GM12878 (cell line): Measurements from ENCODE around the gene SHISAL2B. TPM values are rescaled to one million over a fixed set of nuclear protein-coding genes. Genes with fewer than 3 reads are reported as not detected.

Source experiments
- ATAC-seq: fragments of 200-7000 bp; cut with Tn5 transposase; 3 replicates; pipeline ENCODE4 v1.9.1; 2020; ENCODE audit warnings: mild to moderate bottlenecking, moderate library complexity
- BruUV-seq: library from RNA; stranded (reverse); fragments of 400-500 nt; replicated peaks from 2 replicates; lab custom pipeline; 2021; lab: Mats Ljungman, UMichigan
- CTCF ChIA-PET: fragments of 300-600 bp; sonication (Branson Sonifier 250); formaldehyde crosslinking; extraction: SDS; loops from one replicate; lab custom pipeline; 2021; ENCODE audit warnings: inconsistent platforms; lab: Yijun Ruan, JAX
- POLR2A ChIA-PET: fragments of 350-600 bp; formaldehyde crosslinking; extraction: SDS; loops from one replicate; lab custom pipeline; 2021; ENCODE audit warnings: inconsistent platforms; lab: Charles Lee
- RAD21 ChIA-PET: fragments of 300-600 bp; sonication (Branson Sonifier 250); formaldehyde crosslinking; loops from one replicate; lab custom pipeline; 2023; ENCODE audit warnings: antibody characterized with exemption; ENCODE audit not compliant: unreplicated experiment; lab: Charles Lee
- SMC1A ChIA-PET: fragments of 300-600 bp; sonication (Branson Sonifier 250); formaldehyde crosslinking; loops from one replicate; lab custom pipeline; 2023; ENCODE audit not compliant: unreplicated experiment, uncharacterized antibody; lab: Charles Lee
- DNase-seq: peaks from one replicate; pipeline ENCODE4 v3.0.0-alpha.2; 2011; ENCODE audit warnings: low read depth, low spot score
- FAIRE-seq: peaks from 3 replicates; lab custom pipeline; 2011; peaks lifted over from hg19 to GRCh38; lab: Jason Lieb, UNC
- H2AFZ ChIP-seq: 2 replicates; pipeline ENCODE4 v1.6.0; 2011; ENCODE audit warnings: low read depth, low read length, control low read depth; ENCODE audit not compliant: control insufficient read depth
- H3K27ac ChIP-seq: 2 replicates; pipeline ENCODE4 v1.5.1; 2011; ENCODE audit warnings: control low read depth; ENCODE audit not compliant: control insufficient read depth, insufficient read depth
- H3K27me3 ChIP-seq, 2 experiments: replicated peaks in 1 of 2; 2 replicates each; pipeline versions ENCODE4 v1.6.0 to v1.6.1; 2011; ENCODE audit warnings: low read length in 1 of 2; ENCODE audit not compliant: control insufficient read depth in 2 of 2, insufficient read depth in 2 of 2
- H3K36me3 ChIP-seq, 2 experiments: 2 replicates each; pipeline ENCODE4 v1.5.1; 2011; ENCODE audit warnings: low read length in 1 of 2; ENCODE audit not compliant: control insufficient read depth in 2 of 2, insufficient read depth in 2 of 2
- H3K4me1 ChIP-seq: 2 replicates; pipeline ENCODE4 v1.6.1; 2011; ENCODE audit warnings: mild to moderate bottlenecking, low read length, moderate library complexity, mixed read lengths; ENCODE audit not compliant: control insufficient read depth, insufficient read depth
- H3K4me2 ChIP-seq: 2 replicates; pipeline ENCODE4 v1.6.0; 2011; ENCODE audit warnings: control low read depth; ENCODE audit not compliant: control insufficient read depth, insufficient read depth
- H3K4me3 ChIP-seq: fragments of 200-600 bp; sonication (generic); 2 replicates; pipeline ENCODE4 v1.5.1; 2016
- H3K79me2 ChIP-seq: 2 replicates; pipeline ENCODE4 v1.6.0; 2011; ENCODE audit warnings: low read length; ENCODE audit not compliant: control insufficient read depth, insufficient read depth
- H3K9ac ChIP-seq: 2 replicates; pipeline ENCODE4 v1.8.0; 2011; ENCODE audit warnings: low read length, control low read depth, mixed read lengths; ENCODE audit not compliant: control insufficient read depth, insufficient read depth
- H3K9me3 ChIP-seq: replicated peaks from 3 replicates; pipeline ENCODE4 v1.5.1; 2011; ENCODE audit warnings: mild to moderate bottlenecking, low read length; ENCODE audit not compliant: control insufficient read depth, insufficient read depth
- H4K20me1 ChIP-seq: 2 replicates; pipeline ENCODE4 v1.6.0; 2011; ENCODE audit not compliant: control insufficient read depth, insufficient read depth
- ETV6 ChIP-seq, 2 experiments: fragments of 450-650 bp in 1 of 2; IDR thresholded peaks in 1 of 2; conservative IDR thresholded peaks in 1 of 2; 2 replicates each; pipeline ENCODE4 v1.6.1; 2014; ENCODE audit warnings: antibody characterized with exemption in 1 of 2, borderline replicate concordance in 1 of 2, low read depth in 1 of 2, mild to moderate bottlenecking in 1 of 2, moderate library complexity in 1 of 2
- FOS ChIP-seq: IDR thresholded peaks from 3 replicates; pipeline ENCODE4 v1.6.1; 2011; ENCODE audit warnings: borderline replicate concordance; ENCODE audit not compliant: insufficient read length; ENCODE audit errors: extremely low read depth
- HDAC2 ChIP-seq: fragments of 200-600 bp; sonication (generic); IDR thresholded peaks from 2 replicates; pipeline ENCODE4 v1.6.1; 2017
- NR2C1 ChIP-seq: fragments of 450-650 bp; IDR thresholded peaks from 2 replicates; pipeline ENCODE4 v1.6.1; 2017; ENCODE audit warnings: antibody characterized with exemption, mild to moderate bottlenecking, moderate library complexity
- PML ChIP-seq: IDR thresholded peaks from 2 replicates; pipeline ENCODE4 v1.6.1; 2012; ENCODE audit warnings: low read length, inconsistent platforms
- RUNX3 ChIP-seq: IDR thresholded peaks from 2 replicates; pipeline ENCODE4 v1.6.1; 2012; ENCODE audit warnings: low read length, inconsistent platforms
- SMAD5 ChIP-seq: IDR thresholded peaks from 2 replicates; pipeline ENCODE4 v1.6.1; 2016; ENCODE audit warnings: antibody characterized with exemption, low read depth
- SMARCA5 ChIP-seq: fragments of 450-650 bp; IDR thresholded peaks from 2 replicates; pipeline ENCODE4 v1.6.1; 2017; ENCODE audit warnings: mild to moderate bottlenecking
- SP1 ChIP-seq: IDR thresholded peaks from one replicate; pipeline ENCODE4 v1.6.1; 2011; ENCODE audit warnings: low read depth, low read length
- STAT3 ChIP-seq: IDR thresholded peaks from 2 replicates; pipeline ENCODE4 v1.6.1; 2011; ENCODE audit warnings: low read depth, low read length, improper control_type of control experiment
- TCF7 ChIP-seq: IDR thresholded peaks from 2 replicates; pipeline ENCODE4 v1.6.1; 2014; ENCODE audit warnings: antibody characterized with exemption, borderline replicate concordance
- ZZZ3 ChIP-seq: IDR thresholded peaks from 2 replicates; pipeline ENCODE4 v1.6.1; 2011; ENCODE audit warnings: low read depth; ENCODE audit not compliant: control insufficient read depth, insufficient read length
- WGBS: methylation state at CpG from one replicate; pipeline ENCODE4 v1.1.6; 2016; ENCODE audit warnings: low lambda C conversion rate; ENCODE audit not compliant: insufficient replicate concordance, insufficient coverage; ENCODE audit errors: missing lambda C conversion rate; 5-methylcytosine and 5-hydroxymethylcytosine counted together
- in situ Hi-C: fragments of 300-500 bp; cut with MboI; formaldehyde crosslinking; loops from 9 replicates; pipeline ENCODE4 v1.14.3; 2018; ENCODE audit warnings: mixed read lengths
- intact Hi-C: fragments of 100-400 bp; cut with micrococcal nuclease; formaldehyde crosslinking; loops from one replicate; pipeline ENCODE4 v1.14.2; 2022; ENCODE audit not compliant: unreplicated experiment
- polyA plus RNA-seq, 11 experiments: library from polyadenylated mRNA; depleted of rRNA in 4 of 11; unstranded in 6 of 11; stranded (reverse) in 5 of 11; fragments of >200 nt; fragmentation: Nextera tagmentation in 4 of 11; fragmentation: Illumina TruSeq in 1 of 11; extraction: Ambion mirVana in 4 of 11; extraction: Trizol in 1 of 11; gene quantifications; 1 replicate in 1 of 11; 2 replicates in 10 of 11; pipeline versions ENCODE4 v1.2.1 to v1.2.3, GENCODE V29; 2011 to 2016; ENCODE audit warnings: inconsistent platforms in 2 of 11, missing spikeins in 2 of 11, low read depth in 1 of 11
- total RNA-seq, 4 experiments: library from RNA; depleted of rRNA in 3 of 4; stranded (reverse); fragments of >200 nt in 3 of 4; fragmentation: Illumina TruSeq in 1 of 4; extraction: Trizol in 1 of 4; gene quantifications; 2 replicates each; pipeline versions ENCODE4 v1.2.1 to v1.2.3, GENCODE V29; 2013 to 2021
- TF ChIP-seq, protein P1 (sequence below): fragments of 450-650 bp; conservative IDR thresholded peaks from 2 replicates; pipeline ENCODE4 v1.6.1; 2017; ENCODE audit warnings: mild to moderate bottlenecking, moderate library complexity
- TF ChIP-seq, protein P2 (sequence below): fragments of 450-650 bp; IDR thresholded peaks from 2 replicates; pipeline ENCODE4 v1.6.1; 2016; ENCODE audit warnings: mild to moderate bottlenecking
- TF ChIP-seq, protein P3 (sequence below): fragments of 450-650 bp; IDR thresholded peaks from 2 replicates; pipeline ENCODE4 v1.6.1; 2017; ENCODE audit warnings: low read depth, mild to moderate bottlenecking, moderate library complexity
- TF ChIP-seq, protein P4 (sequence below): fragments of 150-350 bp; IDR thresholded peaks from 2 replicates; pipeline ENCODE4 v1.6.1; 2014; ENCODE audit warnings: mild to moderate bottlenecking, low read depth, low read length
- TF ChIP-seq, protein P5 (sequence below): fragments of 450-650 bp; IDR thresholded peaks from 2 replicates; pipeline ENCODE4 v1.6.1; 2018; ENCODE audit warnings: borderline replicate concordance, mild to moderate bottlenecking; ENCODE audit not compliant: partially characterized antibody

SHISAL2B gene
- total and polyA plus RNA-seq, 10 of the 15 experiments (the other 5 are each of a cell fraction or from before 2014, with no cell fraction given) = not detected

DNA sequence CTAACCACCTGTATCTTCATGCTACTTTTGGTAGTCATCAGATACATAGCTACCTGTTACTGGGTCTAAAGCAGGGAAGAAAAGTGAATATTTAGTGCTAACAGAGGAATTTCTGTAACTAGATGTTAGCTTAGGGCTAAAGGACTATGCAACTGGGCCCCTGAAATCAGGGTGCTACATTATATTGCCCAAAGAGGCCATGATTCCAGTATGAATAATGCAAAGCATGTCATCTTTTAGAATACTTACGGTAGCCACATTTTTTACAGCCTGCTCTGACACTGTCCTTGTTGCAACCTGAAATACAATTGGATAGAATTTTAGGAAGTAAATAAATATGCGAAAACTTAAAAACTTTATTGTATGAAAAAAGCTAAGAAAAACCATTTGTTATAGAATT lies 63.8 kb downstream of the SHISAL2B start:
- SMC1A ChIA-PET = interaction anchor here (1.0 to 1.6 kb wide), 6 partner anchors 8 to 143 kb away, joined by 3 to 9 read pairs (median 4); partner anchors contain the start of genes CWC27 and SREK1IP1
- Histone ChIP-seq H3K36me3 (peaks cover 0 to 17% of the 10 kb centered on the region in 2 experiments; a peak in 3 of 4 replicates), H3K9ac (no peak overlapping the region), H3K4me1 (peaks cover 4% of the 10 kb centered on the region; the same call in 1 of the 2 replicates), H3K4me3 (no peak overlapping the region), H3K4me2 (no peak overlapping the region), H3K27me3 (no peaks in the 10 kb centered on the region), H2AFZ (no peak overlapping the region), H3K27ac (no peak overlapping the region), H4K20me1 (no peaks in the 10 kb centered on the region), H3K9me3 (no peaks in the 10 kb centered on the region; the same call in 1 of the 3 replicates), H3K79me2 (peaks cover 11% of the 10 kb centered on the region)
- FAIRE-seq (no peak), ATAC-seq (no peak), DNase-seq (no peak)
- POLR2A ChIA-PET = no interaction called here
- no TSS peak for BruUV-seq
- RAD21 ChIA-PET = no interaction called here
- TF ChIP-seq SP1 (no peak), RUNX3 (no peak), HDAC2 (no peak), ETV6 (conservative IDR thresholded peaks at IDR 0.05 in 1 of 2, IDR thresholded peaks at IDR 0.05 in 1 of 2; ENCODE audit: borderline replicate concordance in 1 of 2, low read depth in 1 of 2) (no peak), PML (no peak), TCF7 (no peak), SMAD5 (no peak), NR2C1 (no peak), STAT3 (no peak), FOS (no peak), SMARCA5 (no peak), ZZZ3 (no peak)
- TF ChIP-seq, protein P1, sequence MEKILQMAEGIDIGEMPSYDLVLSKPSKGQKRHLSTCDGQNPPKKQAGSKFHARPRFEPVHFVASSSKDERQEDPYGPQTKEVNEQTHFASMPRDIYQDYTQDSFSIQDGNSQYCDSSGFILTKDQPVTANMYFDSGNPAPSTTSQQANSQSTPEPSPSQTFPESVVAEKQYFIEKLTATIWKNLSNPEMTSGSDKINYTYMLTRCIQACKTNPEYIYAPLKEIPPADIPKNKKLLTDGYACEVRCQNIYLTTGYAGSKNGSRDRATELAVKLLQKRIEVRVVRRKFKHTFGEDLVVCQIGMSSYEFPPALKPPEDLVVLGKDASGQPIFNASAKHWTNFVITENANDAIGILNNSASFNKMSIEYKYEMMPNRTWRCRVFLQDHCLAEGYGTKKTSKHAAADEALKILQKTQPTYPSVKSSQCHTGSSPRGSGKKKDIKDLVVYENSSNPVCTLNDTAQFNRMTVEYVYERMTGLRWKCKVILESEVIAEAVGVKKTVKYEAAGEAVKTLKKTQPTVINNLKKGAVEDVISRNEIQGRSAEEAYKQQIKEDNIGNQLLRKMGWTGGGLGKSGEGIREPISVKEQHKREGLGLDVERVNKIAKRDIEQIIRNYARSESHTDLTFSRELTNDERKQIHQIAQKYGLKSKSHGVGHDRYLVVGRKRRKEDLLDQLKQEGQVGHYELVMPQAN = no peak
- TF ChIP-seq, protein P2, sequence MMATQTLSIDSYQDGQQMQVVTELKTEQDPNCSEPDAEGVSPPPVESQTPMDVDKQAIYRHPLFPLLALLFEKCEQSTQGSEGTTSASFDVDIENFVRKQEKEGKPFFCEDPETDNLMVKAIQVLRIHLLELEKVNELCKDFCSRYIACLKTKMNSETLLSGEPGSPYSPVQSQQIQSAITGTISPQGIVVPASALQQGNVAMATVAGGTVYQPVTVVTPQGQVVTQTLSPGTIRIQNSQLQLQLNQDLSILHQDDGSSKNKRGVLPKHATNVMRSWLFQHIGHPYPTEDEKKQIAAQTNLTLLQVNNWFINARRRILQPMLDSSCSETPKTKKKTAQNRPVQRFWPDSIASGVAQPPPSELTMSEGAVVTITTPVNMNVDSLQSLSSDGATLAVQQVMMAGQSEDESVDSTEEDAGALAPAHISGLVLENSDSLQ = no peak
- TF ChIP-seq, protein P3, sequence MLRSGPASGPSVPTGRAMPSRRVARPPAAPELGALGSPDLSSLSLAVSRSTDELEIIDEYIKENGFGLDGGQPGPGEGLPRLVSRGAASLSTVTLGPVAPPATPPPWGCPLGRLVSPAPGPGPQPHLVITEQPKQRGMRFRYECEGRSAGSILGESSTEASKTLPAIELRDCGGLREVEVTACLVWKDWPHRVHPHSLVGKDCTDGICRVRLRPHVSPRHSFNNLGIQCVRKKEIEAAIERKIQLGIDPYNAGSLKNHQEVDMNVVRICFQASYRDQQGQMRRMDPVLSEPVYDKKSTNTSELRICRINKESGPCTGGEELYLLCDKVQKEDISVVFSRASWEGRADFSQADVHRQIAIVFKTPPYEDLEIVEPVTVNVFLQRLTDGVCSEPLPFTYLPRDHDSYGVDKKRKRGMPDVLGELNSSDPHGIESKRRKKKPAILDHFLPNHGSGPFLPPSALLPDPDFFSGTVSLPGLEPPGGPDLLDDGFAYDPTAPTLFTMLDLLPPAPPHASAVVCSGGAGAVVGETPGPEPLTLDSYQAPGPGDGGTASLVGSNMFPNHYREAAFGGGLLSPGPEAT = no peak
- TF ChIP-seq, protein P4, sequence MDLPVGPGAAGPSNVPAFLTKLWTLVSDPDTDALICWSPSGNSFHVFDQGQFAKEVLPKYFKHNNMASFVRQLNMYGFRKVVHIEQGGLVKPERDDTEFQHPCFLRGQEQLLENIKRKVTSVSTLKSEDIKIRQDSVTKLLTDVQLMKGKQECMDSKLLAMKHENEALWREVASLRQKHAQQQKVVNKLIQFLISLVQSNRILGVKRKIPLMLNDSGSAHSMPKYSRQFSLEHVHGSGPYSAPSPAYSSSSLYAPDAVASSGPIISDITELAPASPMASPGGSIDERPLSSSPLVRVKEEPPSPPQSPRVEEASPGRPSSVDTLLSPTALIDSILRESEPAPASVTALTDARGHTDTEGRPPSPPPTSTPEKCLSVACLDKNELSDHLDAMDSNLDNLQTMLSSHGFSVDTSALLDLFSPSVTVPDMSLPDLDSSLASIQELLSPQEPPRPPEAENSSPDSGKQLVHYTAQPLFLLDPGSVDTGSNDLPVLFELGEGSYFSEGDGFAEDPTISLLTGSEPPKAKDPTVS = no peak
- TF ChIP-seq, protein P5, sequence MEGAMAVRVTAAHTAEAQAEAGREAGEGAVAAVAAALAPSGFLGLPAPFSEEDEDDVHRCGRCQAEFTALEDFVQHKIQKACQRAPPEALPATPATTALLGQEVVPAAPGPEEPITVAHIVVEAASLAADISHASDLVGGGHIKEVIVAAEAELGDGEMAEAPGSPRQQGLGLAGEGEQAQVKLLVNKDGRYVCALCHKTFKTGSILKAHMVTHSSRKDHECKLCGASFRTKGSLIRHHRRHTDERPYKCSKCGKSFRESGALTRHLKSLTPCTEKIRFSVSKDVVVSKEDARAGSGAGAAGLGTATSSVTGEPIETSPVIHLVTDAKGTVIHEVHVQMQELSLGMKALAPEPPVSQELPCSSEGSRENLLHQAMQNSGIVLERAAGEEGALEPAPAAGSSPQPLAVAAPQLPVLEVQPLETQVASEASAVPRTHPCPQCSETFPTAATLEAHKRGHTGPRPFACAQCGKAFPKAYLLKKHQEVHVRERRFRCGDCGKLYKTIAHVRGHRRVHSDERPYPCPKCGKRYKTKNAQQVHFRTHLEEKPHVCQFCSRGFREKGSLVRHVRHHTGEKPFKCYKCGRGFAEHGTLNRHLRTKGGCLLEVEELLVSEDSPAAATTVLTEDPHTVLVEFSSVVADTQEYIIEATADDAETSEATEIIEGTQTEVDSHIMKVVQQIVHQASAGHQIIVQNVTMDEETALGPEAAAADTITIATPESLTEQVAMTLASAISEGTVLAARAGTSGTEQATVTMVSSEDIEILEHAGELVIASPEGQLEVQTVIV = no peak
- in situ Hi-C loops = no loop called here
- intact Hi-C loops = no loop called here
- 95% methylated on average over 2 of the region's 2 CpGs for WGBS
- CTCF ChIA-PET = interaction anchor here (0.7 to 2.1 kb wide), 6 partner anchors 12 to 349 kb away, joined by 3 to 4 read pairs (median 3); no protein-coding TSS in a partner anchor
